Measurements from ENCODE around the gene CPLX4.

Gene CPLX4

DNA sequence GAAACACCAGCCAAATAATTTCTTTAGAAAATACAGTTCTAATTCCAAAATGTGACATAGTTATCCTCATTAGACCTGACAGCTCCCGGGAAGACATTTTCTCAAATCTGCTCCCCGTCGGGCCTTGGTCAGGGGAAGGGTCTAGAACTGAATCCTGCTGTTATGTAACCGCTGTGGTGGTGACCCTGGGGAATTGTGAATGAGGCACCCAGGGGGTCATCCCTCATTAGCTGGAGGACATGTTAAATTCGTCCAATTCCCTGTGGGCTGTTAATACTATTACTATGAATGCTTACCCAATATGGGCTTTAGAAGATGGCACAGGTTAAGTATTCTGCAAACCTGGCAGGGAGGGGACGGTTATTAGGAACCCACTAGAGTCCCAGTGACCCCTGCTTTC is 11.8 kb downstream of the CPLX4 start:
- no peak for DNase-seq (ENCODE audit: low read depth)

GRCh38 chr18:59305295-59305694 is 13.2 kb downstream of the CPLX4 start:
- no peak for DNase-seq (ENCODE audit: low read depth)

GRCh38 chr18:59303656-59304195 is 14.7 kb downstream of the CPLX4 start:
- no peak for DNase-seq (ENCODE audit: low read depth)

- no peak for DNase-seq (ENCODE audit: low read depth)
Observed at GRCh38 chr18:59303006-59303405, 15.4 kb downstream of the CPLX4 start.

DNA sequence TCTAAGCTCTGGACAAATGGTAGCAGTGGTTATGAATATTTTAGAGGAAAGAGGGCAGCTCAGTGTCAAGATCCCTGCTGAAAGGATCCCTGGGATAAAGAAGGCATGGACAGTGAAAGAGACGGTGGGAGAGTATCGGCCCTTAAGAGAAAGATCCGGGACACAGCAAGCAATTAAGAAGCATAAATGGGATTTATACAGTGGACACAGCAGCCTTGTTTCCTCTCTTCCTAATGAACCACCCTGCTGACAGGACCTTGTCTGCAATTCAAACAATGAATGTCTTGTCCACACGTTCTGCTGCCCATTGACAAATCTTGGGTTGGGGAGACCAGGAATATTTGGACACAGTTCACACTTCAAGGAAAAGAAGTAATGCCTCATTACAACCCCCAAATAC is 16.5 kb downstream of the CPLX4 start:
- DNase-seq (ENCODE audit: low read depth) = no peak

DNA sequence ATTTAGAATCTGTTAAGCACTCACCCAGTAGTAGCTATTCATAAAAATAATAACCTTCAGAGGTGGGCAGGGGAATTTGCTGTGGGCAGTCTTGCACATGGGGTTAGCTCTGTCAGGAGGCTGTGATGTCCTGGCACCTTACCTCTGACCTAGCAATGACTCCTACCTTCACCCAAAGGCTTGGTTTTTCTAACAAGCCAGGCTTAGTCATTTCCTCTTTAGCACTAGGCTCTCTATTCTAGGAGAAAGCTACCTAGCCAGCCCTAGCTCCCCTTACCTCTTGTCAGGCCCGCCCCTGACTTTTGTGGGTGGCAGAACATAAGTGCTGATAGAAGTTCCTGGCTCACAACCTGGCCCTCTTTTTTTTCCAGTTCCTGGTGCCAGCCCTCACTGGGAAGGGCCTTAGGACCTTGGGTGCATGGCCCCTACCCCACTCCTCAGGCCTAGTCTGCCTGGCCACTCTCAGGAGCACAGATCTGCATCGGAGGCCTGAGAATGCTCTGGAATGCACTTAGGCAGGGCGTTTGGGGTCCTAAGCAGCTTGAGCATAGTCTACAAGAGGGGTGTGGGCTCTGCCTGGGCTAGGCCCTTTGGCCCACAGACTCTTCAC is 17.7 kb downstream of the CPLX4 start:
- DNase-seq (ENCODE audit: low read depth) = no peak

GRCh38 chr18:59298871-59299270 is 19.6 kb downstream of the CPLX4 start:
- no peak for DNase-seq (ENCODE audit: low read depth)

DNA sequence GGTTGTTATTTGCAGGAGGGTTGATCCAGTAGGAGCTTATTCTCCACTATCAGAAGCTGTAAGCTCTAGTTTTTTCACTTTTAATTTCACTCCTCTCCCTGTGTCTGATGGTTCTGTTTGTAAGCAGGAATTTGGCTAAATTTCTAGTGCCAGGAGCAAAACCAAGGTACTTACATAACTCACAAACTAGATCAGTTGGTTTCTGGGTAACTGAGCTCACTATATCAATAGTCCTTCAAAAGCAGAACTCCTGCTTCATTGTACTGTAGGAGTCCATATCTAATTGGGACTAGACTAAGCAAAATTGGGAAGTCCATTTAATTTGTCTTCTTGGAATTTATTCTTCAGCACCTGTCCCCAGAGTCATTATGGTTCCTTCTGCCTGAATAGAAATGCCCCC is 25.1 kb downstream of the CPLX4 start:
- DNase-seq (ENCODE audit: low read depth) = no peak

DNA sequence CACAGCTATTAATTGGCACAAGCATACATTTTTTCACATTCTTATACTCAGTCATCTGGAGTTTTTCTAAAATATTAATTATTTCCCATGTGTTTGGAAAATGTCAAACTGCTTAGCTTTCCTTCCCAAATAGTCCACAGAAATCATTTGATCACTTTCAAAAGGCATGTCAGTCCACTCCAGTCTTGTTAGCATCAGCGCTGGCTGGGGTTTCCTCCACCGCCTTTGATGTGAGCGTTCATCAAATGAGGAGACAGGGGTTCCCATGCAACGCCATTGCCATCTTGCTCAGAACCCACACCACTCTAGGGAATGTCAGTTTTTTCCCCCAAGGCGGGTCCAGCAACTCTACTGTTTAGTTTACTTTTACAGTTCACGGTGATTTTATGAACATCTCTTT is 32.1 kb downstream of the CPLX4 start:
- DNase-seq (ENCODE audit: low read depth) = no peak

DNA sequence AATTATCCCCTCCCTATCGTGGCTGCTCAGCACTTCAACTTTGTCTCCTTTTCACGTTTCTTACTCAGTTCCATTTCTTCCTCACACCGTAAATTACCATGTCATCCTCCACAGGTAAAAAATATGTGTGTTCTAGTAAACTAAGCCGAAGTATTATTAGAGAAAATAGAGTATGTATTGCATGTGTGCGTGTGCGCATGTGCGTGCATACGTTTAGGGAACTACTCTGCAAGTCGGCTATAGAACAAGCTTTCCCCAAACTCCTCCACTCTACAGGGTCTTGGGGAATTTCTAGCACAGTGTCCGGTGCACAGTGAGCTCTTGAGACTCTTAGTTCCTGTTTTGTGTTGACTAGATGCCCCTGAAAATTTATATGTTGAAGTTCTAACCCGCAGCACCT is 36.1 kb downstream of the CPLX4 start:
- DNase-seq (ENCODE audit: low read depth) = no peak

GRCh38 chr18:59279722-59280121 is 38.7 kb downstream of the CPLX4 start:
- DNase-seq (ENCODE audit: low read depth) = no peak

- no peak for DNase-seq (ENCODE audit: low read depth)
Observed at GRCh38 chr18:59279193-59279592, 39.3 kb downstream of the CPLX4 start.

DNA sequence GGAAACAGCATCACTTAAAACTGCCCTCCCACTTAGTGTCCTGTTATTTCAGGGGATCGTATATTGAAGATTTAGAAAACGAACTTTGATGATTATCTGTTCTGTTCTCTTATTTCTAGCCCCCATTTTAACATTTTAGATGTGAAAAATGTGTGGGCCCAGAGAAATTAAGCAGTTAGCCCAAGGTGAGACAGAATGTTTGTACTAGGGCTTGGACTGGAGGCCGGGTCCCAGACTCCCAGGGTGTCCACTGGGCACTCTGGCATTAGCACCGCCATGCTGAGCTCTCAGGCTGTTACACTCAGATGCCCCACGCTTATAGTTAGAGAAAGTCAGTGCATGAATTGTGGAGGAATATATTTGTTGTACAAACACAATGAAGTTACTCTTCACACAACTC is 39.7 kb downstream of the CPLX4 start:
- no peak for DNase-seq (ENCODE audit: low read depth)

DNA sequence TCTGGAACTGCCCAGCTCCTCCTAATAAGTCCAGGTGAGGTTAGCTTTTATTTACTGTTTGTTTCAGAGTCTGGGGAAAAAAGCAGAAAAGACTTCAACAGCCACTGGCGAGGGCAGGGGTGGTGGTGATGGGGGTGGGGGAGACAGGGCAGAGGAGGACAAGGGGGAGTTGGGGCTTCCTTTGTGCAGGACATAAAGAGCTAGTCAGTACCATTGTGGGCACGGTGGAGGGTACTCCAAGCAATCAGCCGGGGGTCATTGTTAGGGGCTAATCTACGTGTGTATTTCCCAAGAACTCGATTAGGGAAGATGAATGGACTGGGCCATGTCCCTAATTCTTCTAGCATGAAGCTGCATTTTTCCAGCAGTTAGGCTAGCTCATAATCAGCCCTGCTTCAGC is 42.4 kb downstream of the CPLX4 start:
- no peak for DNase-seq (ENCODE audit: low read depth)

GRCh38 chr18:59275406-59275949 is 43.0 kb downstream of the CPLX4 start:
- DNase-seq (ENCODE audit: low read depth) = no peak

- no peak for DNase-seq (ENCODE audit: low read depth)
Observed at GRCh38 chr18:59274533-59274928, 43.9 kb downstream of the CPLX4 start.

DNA sequence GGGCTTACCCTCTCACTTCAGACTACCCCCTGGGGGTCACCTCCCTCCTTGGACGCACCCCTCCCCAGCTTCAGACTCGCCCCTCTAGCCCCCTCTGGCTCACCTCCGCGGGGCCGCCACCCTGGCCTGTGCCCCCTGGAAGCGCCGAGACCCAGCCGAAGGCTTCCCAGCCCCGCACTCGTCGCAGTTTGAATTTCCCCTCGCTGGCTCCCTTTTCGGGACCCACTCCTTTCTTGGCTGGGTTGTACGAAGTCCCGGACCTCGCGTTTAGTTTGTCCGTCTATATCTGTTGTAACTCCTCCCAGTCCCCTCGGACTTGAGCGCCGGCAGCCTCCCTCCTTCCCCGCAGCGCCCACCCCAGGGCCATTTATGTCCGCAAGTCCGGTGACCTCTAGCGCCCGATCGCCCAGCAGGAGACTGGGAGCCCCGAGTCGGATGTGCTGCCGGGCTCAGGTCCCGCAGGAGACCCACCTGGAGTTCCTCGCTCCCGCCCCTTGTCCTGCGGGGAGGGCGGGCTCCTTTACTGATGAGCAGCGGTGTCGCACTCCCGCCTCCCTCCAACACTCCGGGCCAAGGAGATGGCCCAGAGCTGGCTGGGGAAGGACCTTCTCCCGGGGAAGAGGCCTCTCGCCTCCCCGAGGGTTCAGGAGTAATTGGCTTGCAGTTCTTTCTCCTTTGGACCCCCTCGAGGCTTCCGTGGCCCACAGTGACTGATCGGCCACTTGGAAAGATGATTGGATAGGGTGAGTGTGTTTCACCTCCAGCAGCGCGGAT is 44.5 kb downstream of the CPLX4 start:
- no peak for DNase-seq (ENCODE audit: low read depth)

DNA sequence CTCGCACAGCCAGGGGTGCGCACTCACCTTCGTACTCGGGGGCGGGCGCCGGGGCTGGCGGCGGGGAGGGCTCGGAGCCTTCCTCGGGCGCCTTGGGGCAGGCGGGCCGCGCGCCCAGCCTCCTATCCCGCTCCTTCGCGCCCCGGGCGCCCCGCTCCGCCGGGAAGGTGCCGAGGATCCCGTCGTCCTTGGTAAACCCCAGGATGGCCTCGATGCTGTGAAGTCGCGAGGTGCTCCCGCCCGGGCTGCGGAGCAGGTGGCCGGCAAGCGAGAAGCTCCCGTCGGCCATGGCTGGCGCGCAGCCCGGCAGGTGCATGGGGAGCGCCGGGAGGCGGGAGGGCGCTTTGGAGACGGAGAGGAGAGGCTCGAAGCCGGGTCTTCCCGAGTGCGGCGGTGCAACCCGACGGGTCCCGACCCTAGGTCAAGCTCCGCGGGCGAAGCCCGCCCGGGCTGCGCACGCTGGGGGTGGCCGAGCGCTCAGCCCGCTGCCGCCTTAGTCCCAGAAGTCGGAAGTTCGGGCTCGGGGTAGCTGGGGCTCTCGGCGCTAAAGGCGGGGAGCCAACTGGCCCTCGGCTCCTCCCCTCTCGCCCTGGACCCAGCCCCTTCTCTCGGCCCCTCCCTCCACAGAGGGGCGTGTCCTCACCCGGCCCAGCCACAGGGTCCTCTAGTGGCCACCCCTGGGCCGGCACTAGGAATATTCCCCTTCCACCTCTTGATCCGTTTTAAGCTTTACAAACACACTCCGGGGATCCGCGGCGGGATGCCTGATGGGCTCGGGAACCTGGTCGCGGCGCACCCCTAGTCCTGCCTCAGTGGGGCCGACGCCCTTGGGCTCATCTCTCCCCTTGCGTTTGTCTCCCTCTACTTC is 45.3 kb downstream of the CPLX4 start, which contains the start of gene RAX:
TSS of gene RAX (minus strand) at position 564 of the 868 bp plus-strand sequence. CDS start at position 316, 248 bp downstream.
- DNase-seq (ENCODE audit: low read depth) = no peak

- DNase-seq (ENCODE audit: low read depth) = no peak
Observed at GRCh38 chr18:59272221-59272888, 46.1 kb downstream of the CPLX4 start.

DNA sequence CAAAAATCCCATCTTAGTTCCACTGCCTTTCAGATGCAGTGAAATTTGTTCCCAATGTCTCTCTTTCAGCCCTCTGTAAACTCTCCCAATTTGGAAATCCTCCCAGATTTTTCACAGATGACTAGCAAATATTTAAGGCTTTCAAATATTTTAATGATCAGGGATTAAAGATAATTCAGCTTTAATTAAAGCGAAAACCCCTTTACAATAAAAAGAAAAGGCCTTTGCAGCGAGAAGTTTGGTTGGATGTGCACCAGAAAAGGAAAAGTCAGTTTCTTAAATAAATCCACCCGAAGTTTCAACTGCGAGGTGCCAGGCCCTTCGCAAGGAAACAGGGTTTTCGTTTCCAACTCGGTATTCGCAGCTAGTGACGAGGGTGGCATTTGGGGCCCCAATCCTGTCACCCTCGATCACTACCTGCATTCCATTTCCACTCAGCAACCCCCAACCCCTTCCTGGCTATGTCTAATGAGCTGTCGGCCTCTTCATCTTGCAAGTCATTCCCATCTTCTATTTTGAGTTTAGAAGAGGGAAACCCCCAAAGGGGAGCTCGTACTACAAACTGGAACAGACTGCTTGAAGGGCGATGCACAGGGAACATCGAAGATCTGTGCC is 46.7 kb downstream of the CPLX4 start:
- DNase-seq (ENCODE audit: low read depth) = no peak

DNA sequence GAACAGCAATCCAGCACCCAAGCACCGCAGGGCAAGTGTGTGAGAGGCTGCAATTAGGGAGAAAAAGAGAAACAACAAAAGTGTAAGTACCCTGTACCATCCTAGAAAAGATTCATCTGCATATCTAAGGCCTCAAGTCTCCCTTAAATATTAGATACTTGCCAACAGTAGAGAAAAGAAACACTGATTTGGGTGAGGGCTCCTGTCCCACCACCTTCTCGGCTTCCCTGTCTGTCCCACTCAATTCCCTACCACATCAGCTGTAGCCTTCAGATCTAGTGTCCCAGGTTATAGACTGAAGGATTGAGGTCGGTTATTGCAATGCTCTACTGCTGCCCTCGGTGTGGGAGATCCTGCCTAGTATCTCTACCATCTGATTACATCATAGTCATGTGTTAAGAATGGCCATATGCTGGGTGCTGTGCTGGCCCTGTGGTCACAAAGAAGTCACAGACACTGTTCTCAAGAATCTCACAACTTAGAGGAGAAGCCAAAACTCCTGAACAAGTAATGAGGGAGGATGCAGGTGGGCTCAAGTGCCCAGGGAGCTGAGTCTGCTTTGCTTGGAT is 47.7 kb downstream of the CPLX4 start:
- no peak for DNase-seq (ENCODE audit: low read depth)

Measured in activated T-cell treated with anti-CD3 and anti-CD28 coated beads for 1 hour (primary cell).